ENCODE data around the gene COL4A4.

DNA sequence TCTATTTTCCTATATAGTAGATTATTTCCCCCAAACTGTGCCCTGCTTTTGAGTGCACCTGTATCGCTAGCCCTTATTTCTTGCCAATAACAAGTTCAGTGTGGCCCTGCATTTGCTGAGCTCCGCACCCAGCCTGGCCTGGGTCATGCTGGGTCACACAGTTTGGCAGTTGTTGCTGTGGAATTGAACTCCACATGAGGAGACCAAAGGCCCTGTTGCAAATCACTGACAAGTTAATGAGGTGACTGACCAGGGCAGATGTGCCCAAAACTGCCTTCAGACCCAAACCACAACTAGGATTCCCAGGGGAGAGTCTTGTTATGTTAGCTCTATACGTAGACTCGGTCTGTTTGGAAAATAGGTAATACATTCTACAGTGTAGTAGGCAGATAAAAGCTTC, 31.0 kb downstream of the COL4A4 start:
- no peak for TF ChIP-seq CTCF (conservative IDR thresholded peaks at IDR 0.05; ENCODE audit: low read depth, low read length)
- TF ChIP-seq NFE2L2 (IDR thresholded peaks at IDR 0.05; ENCODE audit: low read depth, low read length), result no peak
- TF ChIP-seq POLR2A (IDR thresholded peaks at IDR 0.05; ENCODE audit: low read depth, low read length), result no peak
- TF ChIP-seq MXI1 (IDR thresholded peaks at IDR 0.05; ENCODE audit: borderline replicate concordance, low read depth, low read length), result no peak
- no peak for TF ChIP-seq RAD21 (IDR thresholded peaks at IDR 0.05; ENCODE audit: low read length)
